Naive thymus-derived CD4-positive, alpha-beta T cell (primary cell): ENCODE results near the gene GPAT3. TPM values are rescaled to one million over a fixed set of nuclear protein-coding genes. Genes with fewer than 3 reads are reported as not detected.

Experiments used
- ATAC-seq: fragments of 150-1000 bp; cut with Tn5 transposase; 2 replicates; pipeline ENCODE4 v1.10.0; 2021; ENCODE audit warnings: mild to moderate bottlenecking, moderate library complexity
- CTCF ChIA-PET: fragments of 350-600 bp; sonication (Branson Sonifier 250); formaldehyde crosslinking; loops from one replicate; lab custom pipeline; 2021; ENCODE audit warnings: antibody characterized with exemption; lab: Charles Lee
- POLR2A ChIA-PET: fragments of 350-600 bp; sonication (Branson Sonifier 250); formaldehyde crosslinking; loops from one replicate; lab custom pipeline; 2021; ENCODE audit warnings: antibody characterized with exemption, inconsistent platforms; lab: Charles Lee
- DNase-seq, 9 donors: peaks; one replicate each; pipeline versions ENCODE4 v3.0.0 to v3.0.0-alpha.2; 2020 to 2022; ENCODE audit warnings: mixed read lengths in 1 of 9
- H3K27ac ChIP-seq: one replicate; pipeline ENCODE4 v1.7.0; 2013; ENCODE audit warnings: mild to moderate bottlenecking, low read depth, low read length, moderate library complexity
- H3K27me3 ChIP-seq, 2 donors: one replicate each; pipeline ENCODE4 v1.7.0; 2013; ENCODE audit warnings: low read length in 2 of 2, mild to moderate bottlenecking in 2 of 2, moderate library complexity in 2 of 2; ENCODE audit not compliant: control insufficient read depth in 2 of 2, insufficient read depth in 2 of 2
- H3K36me3 ChIP-seq, 3 experiments: 1 replicate in 2 of 3; 2 replicates in 1 of 3; pipeline ENCODE4 v1.7.0; 2013; ENCODE audit warnings: low read length in 3 of 3, mild to moderate bottlenecking in 3 of 3, moderate library complexity in 1 of 3; ENCODE audit not compliant: insufficient read depth in 3 of 3, control insufficient read depth in 2 of 3
- H3K4me1 ChIP-seq, 2 donors: one replicate each; pipeline ENCODE4 v1.7.0; 2013; ENCODE audit warnings: low read length in 2 of 2, mild to moderate bottlenecking in 2 of 2, moderate library complexity in 1 of 2; ENCODE audit not compliant: control insufficient read depth in 2 of 2, insufficient read depth in 2 of 2
- H3K4me3 ChIP-seq: 2 replicates; pipeline ENCODE4 v1.7.0; 2013; ENCODE audit warnings: mild to moderate bottlenecking, low read length
- H3K9me3 ChIP-seq, 3 experiments: 1 replicate in 2 of 3; 2 replicates in 1 of 3; pipeline ENCODE4 v1.7.0; 2013; ENCODE audit warnings: low read length in 3 of 3; ENCODE audit not compliant: control insufficient read depth in 2 of 3
- H3K27ac Mint-ChIP-seq, 9 donors: one replicate each; pipeline ENCODE4 v1.8.0; 2020 to 2022; ENCODE audit warnings: mixed read lengths in 9 of 9, mild to moderate bottlenecking in 8 of 9, moderate library complexity in 5 of 9, inconsistent platforms in 2 of 9
- H3K27me3 Mint-ChIP-seq, 5 donors: one replicate each; pipeline ENCODE4 v1.8.0; 2021 to 2022; ENCODE audit warnings: mixed read lengths in 5 of 5, mild to moderate bottlenecking in 1 of 5
- H3K36me3 Mint-ChIP-seq, 5 donors: one replicate each; pipeline ENCODE4 v1.8.0; 2020 to 2022; ENCODE audit warnings: mixed read lengths in 5 of 5, mild to moderate bottlenecking in 3 of 5, inconsistent platforms in 1 of 5
- H3K4me1 Mint-ChIP-seq, 7 donors: one replicate each; pipeline ENCODE4 v1.8.0; 2020 to 2022; ENCODE audit warnings: mixed read lengths in 7 of 7, mild to moderate bottlenecking in 3 of 7, inconsistent platforms in 1 of 7
- H3K4me3 Mint-ChIP-seq, 10 donors: one replicate each; pipeline ENCODE4 v1.8.0; 2020 to 2022; ENCODE audit warnings: mild to moderate bottlenecking in 10 of 10, mixed read lengths in 10 of 10, moderate library complexity in 6 of 10, inconsistent platforms in 2 of 10
- H3K9me3 Mint-ChIP-seq, 11 donors: one replicate each; pipeline ENCODE4 v1.8.0; 2020 to 2022; ENCODE audit warnings: mixed read lengths in 11 of 11, mild to moderate bottlenecking in 4 of 11, inconsistent platforms in 1 of 11, moderate library complexity in 1 of 11
- intact Hi-C, 2 donors: fragments of 100-400 bp; cut with micrococcal nuclease; formaldehyde crosslinking; loops; one replicate each; pipeline ENCODE4 v1.15.1; 2023
- polyA plus RNA-seq, 2 donors: library from polyadenylated mRNA; unstranded; fragments of 300-500 nt; fragmentation: Illumina TruSeq; gene quantifications; one replicate each; pipeline ENCODE4 v1.2.3, GENCODE V29; 2021
- total RNA-seq, 6 experiments: library from RNA in 5 of 6; stranded (reverse) in 5 of 6; gene quantifications; 1 replicate in 5 of 6; 2 replicates in 1 of 6; pipeline ENCODE4 v1.2.3 and lab custom pipeline; 2021 to 2026

Gene GPAT3
- total and polyA plus RNA-seq, 7 experiments from 2014 or later = 1.5 to 14.6 (median 4.4) TPM

GRCh38 chr4:83558059-83558653 is 22.2 kb downstream of the GPAT3 start:
- Histone ChIP-seq H3K4me3 (no peak overlapping the region), H3K9me3 (no peaks in the 10 kb centered on the region), H3K27ac (no peak overlapping the region), H3K27me3 (no peaks in the 10 kb centered on the region), H3K4me1 (no peaks in the 10 kb centered on the region), H3K36me3 (no peaks in the 10 kb centered on the region)
- DNase-seq (no peak), ATAC-seq (no peak)
- H3K4me1 Mint-ChIP-seq = peaks cover 0 to 21% (median 0%) of the 10 kb centered on the region in 7 donors
- POLR2A ChIA-PET = no interaction called here
- peak overlapping the region in 1 of 9 donors; percentile 35 for H3K27ac Mint-ChIP-seq
- peaks cover 0 to 4% (median 0%) of the 10 kb centered on the region in 5 donors for H3K27me3 Mint-ChIP-seq
- intact Hi-C loops = no loop called here
- no peaks in the 10 kb centered on the region for H3K9me3 Mint-ChIP-seq
- no peaks in the 10 kb centered on the region for H3K36me3 Mint-ChIP-seq
- CTCF ChIA-PET = no interaction called here
- peak overlapping the region in 1 of 10 donors; percentile 12 for H3K4me3 Mint-ChIP-seq

- Histone ChIP-seq H3K36me3 (no peaks in the 10 kb centered on the region), H3K9me3 (no peaks in the 10 kb centered on the region), H3K27me3 (no peaks in the 10 kb centered on the region), H3K4me3 (no peak overlapping the region), H3K4me1 (no peaks in the 10 kb centered on the region), H3K27ac (no peak overlapping the region)
- Mint-ChIP-seq H3K27ac (peak overlapping the region in 1 of 9 donors; percentile 35), H3K4me1 (peaks cover 0 to 19% (median 0%) of the 10 kb centered on the region in 7 donors), H3K9me3 (no peaks in the 10 kb centered on the region), H3K36me3 (no peaks in the 10 kb centered on the region), H3K27me3 (peaks cover 0 to 4% (median 0%) of the 10 kb centered on the region in 5 donors), H3K4me3 (peak overlapping the region in 1 of 10 donors; percentile 12)
- CTCF ChIA-PET = no interaction called here
- DNase-seq = no peak
- peak; percentile 50 for ATAC-seq
- POLR2A ChIA-PET = no interaction called here
- intact Hi-C loops = no loop called here
Observed at GRCh38 chr4:83558680-83559079, 22.8 kb downstream of the GPAT3 start.

GRCh38 chr4:83560523-83560922 is 24.6 kb downstream of the GPAT3 start:
- no peaks in the 10 kb centered on the region for H3K27me3 ChIP-seq
- H3K27me3 Mint-ChIP-seq = peaks cover 0 to 4% (median 0%) of the 10 kb centered on the region in 5 donors
- peaks cover 0 to 2% (median 0%) of the 10 kb centered on the region in 5 donors for H3K36me3 Mint-ChIP-seq
- ATAC-seq (no peak), DNase-seq (no peak)
- no peak overlapping the region for H3K27ac Mint-ChIP-seq
- H3K4me3 Mint-ChIP-seq = no peak overlapping the region
- H3K4me1 Mint-ChIP-seq = peaks cover 0 to 19% (median 0%) of the 10 kb centered on the region in 7 donors
- intact Hi-C loops = no loop called here
- no peaks in the 10 kb centered on the region for H3K9me3 Mint-ChIP-seq
- ChIA-PET CTCF (no interaction called here), POLR2A (no interaction called here)
- no peaks in the 10 kb centered on the region for H3K4me1 ChIP-seq
- no peaks in the 10 kb centered on the region for H3K36me3 ChIP-seq
- no peak overlapping the region for H3K27ac ChIP-seq
- H3K4me3 ChIP-seq = no peak overlapping the region
- H3K9me3 ChIP-seq = no peaks in the 10 kb centered on the region

GRCh38 chr4:83561381-83561780 is 25.5 kb downstream of the GPAT3 start:
- Histone ChIP-seq H3K36me3 (no peaks in the 10 kb centered on the region), H3K9me3 (no peaks in the 10 kb centered on the region), H3K27me3 (no peaks in the 10 kb centered on the region), H3K27ac (no peak overlapping the region), H3K4me1 (no peaks in the 10 kb centered on the region), H3K4me3 (no peak overlapping the region)
- POLR2A ChIA-PET = no interaction called here
- CTCF ChIA-PET = no interaction called here
- intact Hi-C loops = no loop called here
- peaks cover 0 to 5% (median 0%) of the 10 kb centered on the region in 5 donors for H3K36me3 Mint-ChIP-seq
- H3K9me3 Mint-ChIP-seq = no peaks in the 10 kb centered on the region
- H3K4me1 Mint-ChIP-seq = peaks cover 0 to 19% (median 0%) of the 10 kb centered on the region in 7 donors
- no peak for DNase-seq
- H3K4me3 Mint-ChIP-seq = no peak overlapping the region
- no peak overlapping the region for H3K27ac Mint-ChIP-seq
- peak; percentile 82 for ATAC-seq
- peaks cover 0 to 5% (median 0%) of the 10 kb centered on the region in 5 donors for H3K27me3 Mint-ChIP-seq

GRCh38 chr4:83563998-83564397 is 28.1 kb downstream of the GPAT3 start:
- intact Hi-C loops = no loop called here
- no peak overlapping the region for H3K27ac Mint-ChIP-seq
- no peak overlapping the region for H3K4me3 Mint-ChIP-seq
- H3K4me1 Mint-ChIP-seq = peaks cover 0 to 6% (median 0%) of the 10 kb centered on the region in 7 donors
- H3K36me3 ChIP-seq = no peaks in the 10 kb centered on the region
- H3K36me3 Mint-ChIP-seq = peaks cover 0 to 5% (median 0%) of the 10 kb centered on the region in 5 donors
- no peaks in the 10 kb centered on the region for H3K9me3 ChIP-seq
- DNase-seq = no peak
- no peak overlapping the region for H3K27ac ChIP-seq
- H3K4me1 ChIP-seq = no peaks in the 10 kb centered on the region
- ChIA-PET POLR2A (no interaction called here), CTCF (no interaction called here)
- no peaks in the 10 kb centered on the region for H3K27me3 ChIP-seq
- peaks cover 0 to 8% (median 0%) of the 10 kb centered on the region in 5 donors for H3K27me3 Mint-ChIP-seq
- no peaks in the 10 kb centered on the region for H3K9me3 Mint-ChIP-seq
- no peak for ATAC-seq
- H3K4me3 ChIP-seq = no peak overlapping the region

GRCh38 chr4:83568062-83568461 is 32.2 kb downstream of the GPAT3 start:
- Histone ChIP-seq H3K4me1 (no peaks in the 10 kb centered on the region), H3K27me3 (no peaks in the 10 kb centered on the region), H3K4me3 (no peak overlapping the region), H3K36me3 (no peaks in the 10 kb centered on the region), H3K27ac (no peak overlapping the region), H3K9me3 (no peaks in the 10 kb centered on the region)
- peaks cover 0 to 8% (median 0%) of the 10 kb centered on the region in 5 donors for H3K27me3 Mint-ChIP-seq
- peaks cover 0 to 5% (median 0%) of the 10 kb centered on the region in 7 donors for H3K4me1 Mint-ChIP-seq
- ChIA-PET POLR2A (no interaction called here), CTCF (no interaction called here)
- H3K36me3 Mint-ChIP-seq = peaks cover 0 to 5% (median 0%) of the 10 kb centered on the region in 5 donors
- no peak overlapping the region for H3K27ac Mint-ChIP-seq
- DNase-seq (no peak), ATAC-seq (peak; percentile 10)
- intact Hi-C loops = no loop called here
- no peaks in the 10 kb centered on the region for H3K9me3 Mint-ChIP-seq
- no peak overlapping the region for H3K4me3 Mint-ChIP-seq

GRCh38 chr4:83569429-83569828 is 33.5 kb downstream of the GPAT3 start:
- H3K4me1 Mint-ChIP-seq = peaks cover 0 to 11% (median 10%) of the 10 kb centered on the region in 7 donors
- H3K4me1 ChIP-seq = no peaks in the 10 kb centered on the region
- no peaks in the 10 kb centered on the region for H3K27me3 ChIP-seq

More at GRCh38 chr4:83569429-83569828, 33.5 kb downstream of the GPAT3 start:
- Mint-ChIP-seq H3K36me3 (peaks cover 0 to 5% (median 0%) of the 10 kb centered on the region in 5 donors), H3K27me3 (peaks cover 0 to 8% (median 0%) of the 10 kb centered on the region in 5 donors), H3K4me3 (no peak overlapping the region), H3K9me3 (no peaks in the 10 kb centered on the region), H3K27ac (no peak overlapping the region)
- ATAC-seq = no peak
- CTCF ChIA-PET = no interaction called here
- H3K36me3 ChIP-seq = no peaks in the 10 kb centered on the region
- DNase-seq = no peak
- POLR2A ChIA-PET = no interaction called here
- no peak overlapping the region for H3K4me3 ChIP-seq
- no peak overlapping the region for H3K27ac ChIP-seq
- intact Hi-C loops = no loop called here
- H3K9me3 ChIP-seq = no peaks in the 10 kb centered on the region
